GM21825 (cell line): ENCODE results near the gene SLC52A3.
"Not testable (repeated sequence)": the region's sequence is repeated elsewhere in the genome, so short reads cannot be mapped to it uniquely, and the experiment has no call there.

ENCODE experiments used
- ATAC-seq: cut with Tn5 transposase; IDR thresholded peaks from one replicate; pipeline ENCODE4 v1.9.1; 2021; ENCODE audit warnings: mild to moderate bottlenecking, moderate library complexity; ENCODE audit not compliant: unreplicated experiment

SLC52A3 gene

DNA sequence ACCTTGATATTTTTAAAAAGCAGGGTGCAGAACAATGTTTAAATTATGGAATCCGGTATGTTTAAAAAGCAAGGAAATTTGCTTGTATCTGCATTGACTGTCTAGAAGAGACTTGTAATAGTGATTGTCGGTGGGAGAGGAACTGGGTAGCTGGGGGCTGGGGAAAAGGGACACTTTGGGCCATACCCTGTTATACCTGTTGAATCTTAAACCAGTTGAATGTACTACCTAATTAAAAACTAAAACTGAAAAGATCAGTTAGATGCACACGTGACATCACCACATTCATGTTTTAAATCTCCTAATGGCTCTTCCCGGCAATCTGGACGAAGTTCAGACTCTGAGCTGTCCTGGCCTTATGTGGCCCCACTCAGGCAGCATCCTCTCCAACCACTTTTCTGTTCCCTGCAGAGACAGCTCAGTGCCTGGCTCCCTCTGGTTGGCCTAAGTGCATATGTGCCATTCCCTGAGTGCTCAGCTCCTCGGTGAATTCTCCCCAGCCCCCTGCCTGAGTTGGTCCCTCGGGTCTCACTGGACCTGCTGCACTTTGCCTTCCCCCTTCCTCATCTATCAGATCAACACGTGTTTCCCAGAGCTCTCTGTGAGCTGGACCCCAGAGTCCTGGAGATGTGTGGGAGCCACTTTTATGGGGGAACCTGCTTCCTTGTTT lies 36.3 kb downstream of the SLC52A3 start:
- no peak for ATAC-seq

DNA sequence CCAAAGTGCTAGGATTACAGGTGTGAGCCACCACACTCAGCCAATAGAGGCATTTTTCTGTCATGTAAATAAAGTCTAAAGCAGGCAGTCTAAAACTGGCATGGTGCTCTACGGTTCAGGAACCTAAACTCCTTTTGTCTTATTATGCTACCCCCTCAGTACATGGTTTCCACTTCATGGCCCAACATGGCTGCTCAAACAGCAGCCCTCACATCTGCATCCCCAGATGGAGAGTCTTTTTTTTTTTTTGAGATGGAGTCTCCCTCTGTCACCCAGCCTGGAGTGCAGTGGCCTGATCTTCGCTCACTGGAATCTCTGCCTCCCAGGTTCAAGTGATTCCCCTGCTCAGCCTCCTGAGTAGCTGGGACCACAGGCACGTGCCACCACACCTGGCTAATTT lies 38.3 kb downstream of the SLC52A3 start:
- ATAC-seq: no peak

GRCh38 chr20:728256-728944 lies 39.9 kb downstream of the SLC52A3 start:
- ATAC-seq: no peak

DNA sequence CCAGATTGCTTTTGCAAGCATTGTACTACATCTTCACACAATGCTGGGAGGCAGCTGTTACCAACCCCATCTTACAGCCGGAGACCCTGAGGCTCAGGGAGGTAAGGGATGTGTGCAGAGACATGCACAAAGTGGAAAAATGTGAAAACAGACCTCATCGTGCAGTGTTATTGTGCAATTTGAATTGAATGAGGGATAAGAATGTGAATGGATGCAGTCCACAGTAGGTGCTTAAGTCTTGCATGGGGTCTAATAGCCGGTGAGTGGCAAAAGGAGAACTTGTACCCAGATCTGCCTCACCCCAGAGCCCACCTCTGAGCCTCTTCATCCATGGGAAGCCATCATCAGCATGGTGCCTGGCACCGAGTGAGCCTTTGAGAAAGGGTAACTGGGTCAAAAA lies 42.1 kb downstream of the SLC52A3 start:
- no peak for ATAC-seq

DNA sequence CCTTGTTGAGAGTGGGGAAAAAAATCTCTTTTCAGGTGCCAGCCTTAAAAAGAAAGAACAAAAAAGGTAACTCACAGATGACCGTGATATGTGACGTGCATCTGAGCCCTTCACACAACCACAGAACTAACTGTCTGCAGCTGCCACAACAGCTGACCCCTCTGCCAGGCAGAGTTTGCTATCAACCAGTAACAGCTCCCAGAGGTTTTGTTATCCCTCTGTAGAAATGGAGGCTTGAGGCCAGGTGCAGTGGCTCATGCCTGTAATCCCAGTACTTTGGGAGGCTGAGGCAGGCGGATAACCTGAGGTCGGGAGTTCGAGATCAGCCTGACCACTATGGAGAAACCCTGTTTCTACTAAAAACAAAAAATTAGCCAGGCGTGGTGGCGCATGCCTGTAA lies 42.8 kb downstream of the SLC52A3 start:
- ATAC-seq: no peak

GRCh38 chr20:724797-725196 lies 43.5 kb downstream of the SLC52A3 start:
- not testable (repeated sequence) for ATAC-seq

- ATAC-seq: no peak
Measured at GRCh38 chr20:723756-724155, 44.5 kb downstream of the SLC52A3 start.

DNA sequence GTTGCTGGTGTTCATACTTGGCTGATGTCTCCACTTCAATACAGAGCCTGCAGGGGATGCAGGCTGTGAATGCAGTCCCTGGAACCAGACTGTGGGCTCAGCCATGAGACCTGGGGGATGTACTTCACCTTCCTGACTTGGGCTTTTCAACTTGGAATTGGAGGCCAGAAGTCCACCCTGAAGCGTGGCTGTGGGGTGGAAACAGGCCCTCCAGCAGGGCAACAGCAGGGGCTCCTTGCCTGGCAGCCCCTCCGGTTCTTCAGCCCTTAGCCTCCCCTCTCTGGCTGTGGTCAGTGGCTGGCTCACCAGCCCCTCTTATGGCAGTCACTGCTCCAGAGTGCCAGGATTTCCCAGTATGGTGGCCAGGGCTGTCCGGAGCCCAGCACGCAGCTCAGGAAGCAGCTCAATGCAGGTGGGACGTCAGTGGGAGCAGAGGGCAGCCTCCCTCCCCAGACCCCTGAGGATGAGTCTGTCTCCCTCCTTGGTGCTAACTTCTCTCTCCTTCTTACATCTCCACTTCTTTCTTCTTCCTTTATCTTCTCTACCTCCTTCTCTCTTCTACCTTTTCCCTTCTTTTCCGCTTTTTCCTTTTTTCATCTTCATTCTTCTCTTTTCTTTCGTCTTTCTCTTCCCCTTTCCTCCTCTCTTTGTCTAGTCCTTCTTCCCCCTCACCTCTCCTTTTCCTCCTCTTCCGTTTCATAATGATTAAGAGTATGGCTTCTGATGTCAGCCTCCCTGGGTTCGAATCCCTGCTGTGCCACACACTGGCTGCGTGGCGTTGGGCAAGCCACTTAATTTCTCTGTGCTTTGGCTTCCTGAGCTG lies 45.3 kb downstream of the SLC52A3 start:
- ATAC-seq: no peak

DNA sequence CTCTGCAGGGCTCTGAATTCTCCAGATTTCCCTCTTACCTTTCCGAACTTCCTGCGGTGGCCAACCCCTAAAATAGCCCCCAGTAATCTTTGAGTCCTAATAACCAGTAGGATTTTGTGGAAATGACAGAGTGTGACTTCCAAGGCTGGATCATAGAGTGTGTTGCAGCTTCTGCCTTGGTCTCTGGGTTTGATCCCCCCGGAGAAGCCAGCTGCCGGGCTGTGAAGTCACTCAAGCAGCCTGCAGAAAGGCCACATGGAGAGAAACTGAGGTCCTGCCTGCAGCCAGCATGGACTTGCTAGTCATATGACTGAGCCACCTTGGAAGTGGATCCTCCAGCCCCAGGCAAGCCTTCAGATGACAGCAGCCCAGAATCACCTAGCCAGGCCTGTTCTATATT lies 46.4 kb downstream of the SLC52A3 start:
- ATAC-seq: no peak

DNA sequence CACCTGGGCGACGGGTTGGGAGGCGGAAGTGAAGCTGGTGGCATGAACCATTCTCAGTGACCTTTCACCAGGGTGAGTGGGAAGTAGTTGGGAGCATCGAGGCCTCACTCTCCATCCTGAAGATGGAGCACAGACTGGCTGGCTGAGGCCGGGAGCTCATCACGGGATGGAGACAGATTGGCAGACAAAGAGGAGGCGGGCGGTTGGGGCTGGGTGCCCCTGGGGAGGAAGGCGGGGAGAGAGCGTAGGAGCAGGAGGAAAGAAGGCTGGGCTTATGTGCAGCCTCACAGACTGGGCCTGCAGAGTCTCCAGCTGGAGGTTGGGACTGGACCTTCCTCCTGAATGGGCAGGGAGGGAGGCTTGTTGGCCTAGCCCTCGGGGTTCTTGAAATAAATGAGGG lies 48.5 kb downstream of the SLC52A3 start:
- ATAC-seq: no peak

- no peak for ATAC-seq
Measured at GRCh38 chr20:719068-719467, 49.2 kb downstream of the SLC52A3 start.

GRCh38 chr20:717832-718231 lies 50.5 kb downstream of the SLC52A3 start:
- no peak for ATAC-seq

DNA sequence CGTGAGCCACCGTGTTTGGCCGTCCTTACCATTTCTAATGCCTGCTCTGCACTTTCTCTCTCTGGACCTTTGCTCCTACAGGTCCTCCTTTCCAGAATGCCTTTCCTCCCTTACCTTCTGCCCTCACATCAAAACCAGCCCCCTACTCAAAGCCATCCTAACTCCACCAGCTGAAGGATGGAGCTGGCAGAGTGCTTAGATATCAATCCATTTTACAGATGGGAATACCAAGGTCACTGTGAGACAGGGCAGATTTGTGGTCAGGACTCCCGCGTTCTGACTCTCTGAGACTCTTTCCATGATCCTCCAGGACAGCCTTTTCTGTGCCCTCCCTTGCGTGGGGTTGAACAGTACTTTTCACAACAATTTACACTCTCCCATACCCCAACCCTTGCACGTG lies 51.0 kb downstream of the SLC52A3 start:
- ATAC-seq: no peak

GRCh38 chr20:714453-714852 lies 53.8 kb downstream of the SLC52A3 start:
- ATAC-seq: no peak

DNA sequence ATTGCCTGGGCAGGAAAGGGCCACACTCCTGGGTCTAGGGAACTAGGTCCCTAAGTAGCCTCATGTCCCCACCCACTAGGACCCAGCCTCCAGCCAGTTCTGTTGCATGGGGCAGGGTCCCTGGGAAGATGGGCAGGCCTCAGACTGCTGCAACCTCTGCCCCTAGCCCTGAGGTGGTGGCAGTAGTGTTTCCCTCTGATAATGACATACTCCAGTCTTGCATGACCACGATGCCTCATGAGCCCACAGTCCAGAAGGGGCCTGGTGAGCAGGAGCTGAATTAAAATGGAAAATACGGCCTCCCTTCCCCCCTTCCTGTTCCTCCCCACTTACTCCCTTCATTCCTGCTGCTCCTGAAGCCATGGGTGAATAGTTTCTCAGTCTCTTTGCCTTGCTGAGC lies 56.7 kb downstream of the SLC52A3 start:
- no peak for ATAC-seq

DNA sequence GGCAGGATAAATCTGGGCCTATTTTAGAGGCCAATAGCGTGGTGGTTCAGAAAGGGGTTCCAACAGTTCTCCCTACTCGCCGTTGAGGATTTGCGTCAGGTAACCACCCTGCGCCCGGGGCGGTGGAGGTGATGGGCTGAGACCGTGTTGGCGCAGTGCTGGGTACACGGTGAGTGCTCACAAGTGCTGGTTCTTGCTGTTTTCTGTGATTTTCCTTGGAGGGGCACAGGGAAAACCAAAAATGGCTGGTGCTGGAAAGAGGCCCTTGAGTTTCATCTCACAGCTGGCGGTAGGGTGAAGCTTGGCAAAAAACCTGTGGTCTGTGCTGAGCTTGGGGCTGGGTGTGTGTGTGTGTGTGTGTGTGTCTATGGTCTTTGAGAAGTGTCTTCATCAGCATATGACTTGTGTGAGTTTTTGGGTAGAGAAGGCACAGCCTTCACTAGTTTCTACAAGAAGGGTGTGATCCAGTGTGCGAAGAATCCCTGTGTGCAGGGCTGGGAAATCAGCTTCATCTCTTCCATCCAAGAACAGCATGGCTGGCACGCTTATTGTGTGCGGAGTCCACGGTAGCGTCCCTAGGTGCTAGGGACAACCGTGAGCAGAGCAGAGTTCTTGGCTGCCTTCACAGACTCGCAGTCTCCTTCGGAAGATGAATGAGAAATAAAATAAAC lies 57.4 kb downstream of the SLC52A3 start:
- no peak for ATAC-seq
